Tongue (tissue), 2 donors: Measurements from ENCODE around the gene DNAJC7. TPM values are rescaled to one million over a fixed set of nuclear protein-coding genes. Genes with fewer than 3 reads are reported as not detected.
"Not testable (repeated sequence)": the region's sequence is repeated elsewhere in the genome, so short reads cannot be mapped to it uniquely, and the experiment has no call there.

ENCODE experiments used
- DNase-seq: peaks from one replicate; pipeline ENCODE4 v3.0.0-alpha.2; 2015
- total RNA-seq: library from RNA; depleted of rRNA; stranded (reverse); fragments of >200 nt; gene quantifications from one replicate; pipeline ENCODE4 v1.2.3, GENCODE V29; 2014

DNAJC7 gene
- total RNA-seq, 1 donor from 2014 or later: 71.7 TPM

- DNase-seq: no peak
Observed at GRCh38 chr17:42040818-42041217, 23.6 kb upstream of the DNAJC7 start.

GRCh38 chr17:42039794-42040763, 22.8 kb upstream of the DNAJC7 start:
- DNase-seq: no peak

- no peak for DNase-seq
Observed at GRCh38 chr17:42038221-42038973, 21.2 kb upstream of the DNAJC7 start.

- no peak for DNase-seq
Observed at GRCh38 chr17:42034059-42034458, 16.8 kb upstream of the DNAJC7 start.

GRCh38 chr17:42031584-42031983, 14.3 kb upstream of the DNAJC7 start:
- DNase-seq: no peak

- DNase-seq: no peak
Observed at GRCh38 chr17:42028791-42029127, 11.5 kb upstream of the DNAJC7 start.

GRCh38 chr17:42027961-42028790, 10.9 kb upstream of the DNAJC7 start:
- DNase-seq: no peak

- no peak for DNase-seq
Observed at GRCh38 chr17:42027590-42027889, 10.3 kb upstream of the DNAJC7 start.

- DNase-seq: peak; percentile 60
Observed at GRCh38 chr17:42026857-42027589, 9.8 kb upstream of the DNAJC7 start.

GRCh38 chr17:42025936-42026335, 8.7 kb upstream of the DNAJC7 start:
- no peak for DNase-seq

GRCh38 chr17:42025191-42025579, 7.9 kb upstream of the DNAJC7 start:
- DNase-seq: no peak

- DNase-seq: no peak
Observed at GRCh38 chr17:42023524-42024349, 6.5 kb upstream of the DNAJC7 start.

GRCh38 chr17:42020845-42021244, 3.6 kb upstream of the DNAJC7 start:
- not testable (repeated sequence) for DNase-seq

GRCh38 chr17:42019509-42020404, 2.5 kb upstream of the DNAJC7 start, which contains the start of gene NKIRAS2:
Gene NKIRAS2 (plus strand): TSS chr17:42020090. CDS start chr17:42021578, 1,488 bp downstream.
- peak; percentile 95 for DNase-seq

- no peak for DNase-seq
Observed at GRCh38 chr17:42018988-42019387, 1.7 kb upstream of the DNAJC7 start.

GRCh38 chr17:42018339-42018738, 1.1 kb upstream of the DNAJC7 start:
- no peak for DNase-seq

- no peak for DNase-seq
Observed at GRCh38 chr17:42017866-42018200, 594 bp upstream of the DNAJC7 start.

GRCh38 chr17:42016411-42016831, 818 bp downstream of the DNAJC7 start:
- no peak for DNase-seq

- DNase-seq: not testable (repeated sequence)
Observed at GRCh38 chr17:42013740-42014139, 3.5 kb downstream of the DNAJC7 start.

GRCh38 chr17:42012363-42012762, 4.9 kb downstream of the DNAJC7 start:
- DNase-seq: not testable (repeated sequence)
